Activated naive CD4-positive, alpha-beta T cell treated with Interleukin-2 at 50 U/mL for 16 hours (primary cell): Measurements from ENCODE around the gene NUBP2.

Source experiments
- DNase-seq: peaks from one replicate; pipeline ENCODE4 v3.0.0-alpha.2; 2020

Gene NUBP2

GRCh38 chr16:1759511-1759910 is 23.2 kb upstream of the NUBP2 start:
- no peak for DNase-seq

GRCh38 chr16:1760911-1761310 is 21.8 kb upstream of the NUBP2 start:
- DNase-seq = no peak

- no peak for DNase-seq
Measured at GRCh38 chr16:1761751-1762150, 21.0 kb upstream of the NUBP2 start.

GRCh38 chr16:1762196-1762878 is 20.4 kb upstream of the NUBP2 start:
- no peak for DNase-seq

- no peak for DNase-seq
Measured at GRCh38 chr16:1762879-1763520, 19.8 kb upstream of the NUBP2 start.

GRCh38 chr16:1763521-1764511 is 18.9 kb upstream of the NUBP2 start:
- no peak for DNase-seq

- no peak for DNase-seq
Measured at GRCh38 chr16:1764971-1765370, 17.8 kb upstream of the NUBP2 start.

GRCh38 chr16:1765826-1766225 is 16.9 kb upstream of the NUBP2 start:
- no peak for DNase-seq

- no peak for DNase-seq
Measured at GRCh38 chr16:1766231-1766630, 16.5 kb upstream of the NUBP2 start.

GRCh38 chr16:1766701-1767100 is 16.1 kb upstream of the NUBP2 start:
- DNase-seq = no peak

- DNase-seq = no peak
Measured at GRCh38 chr16:1767116-1767994, 15.4 kb upstream of the NUBP2 start.

- no peak for DNase-seq
Measured at GRCh38 chr16:1768061-1768766, 14.5 kb upstream of the NUBP2 start.

GRCh38 chr16:1768767-1769401 is 13.9 kb upstream of the NUBP2 start:
- DNase-seq = no peak

- no peak for DNase-seq
Measured at GRCh38 chr16:1769402-1770300, 13.1 kb upstream of the NUBP2 start.

- peak; percentile 63 for DNase-seq
Measured at GRCh38 chr16:1770328-1771187, 12.2 kb upstream of the NUBP2 start.

- DNase-seq = peak; percentile 84
Measured at GRCh38 chr16:1771188-1771863, 11.4 kb upstream of the NUBP2 start, which contains the start of gene NME3. NME3 (minus strand) TSS chr16:1771543; CDS start chr16:1771534, 9 bp downstream.

- DNase-seq = no peak
Measured at GRCh38 chr16:1771864-1772361, 10.8 kb upstream of the NUBP2 start.

- DNase-seq = peak; percentile 63
Measured at GRCh38 chr16:1772362-1772907, 10.3 kb upstream of the NUBP2 start, which contains the start of gene EME2. EME2 (plus strand) TSS chr16:1772810; CDS start chr16:1773228, 418 bp downstream.
